GM19043 (cell line): ENCODE data around the gene TSPEAR.
"Not testable (repeated sequence)": the region's sequence is repeated elsewhere in the genome, so short reads cannot be mapped to it uniquely, and the experiment has no call there.

Experiments used
- ATAC-seq: cut with Tn5 transposase; IDR thresholded peaks from one replicate; pipeline ENCODE4 v1.9.1; 2021; ENCODE audit warnings: low read depth; ENCODE audit not compliant: unreplicated experiment

The TSPEAR gene

DNA sequence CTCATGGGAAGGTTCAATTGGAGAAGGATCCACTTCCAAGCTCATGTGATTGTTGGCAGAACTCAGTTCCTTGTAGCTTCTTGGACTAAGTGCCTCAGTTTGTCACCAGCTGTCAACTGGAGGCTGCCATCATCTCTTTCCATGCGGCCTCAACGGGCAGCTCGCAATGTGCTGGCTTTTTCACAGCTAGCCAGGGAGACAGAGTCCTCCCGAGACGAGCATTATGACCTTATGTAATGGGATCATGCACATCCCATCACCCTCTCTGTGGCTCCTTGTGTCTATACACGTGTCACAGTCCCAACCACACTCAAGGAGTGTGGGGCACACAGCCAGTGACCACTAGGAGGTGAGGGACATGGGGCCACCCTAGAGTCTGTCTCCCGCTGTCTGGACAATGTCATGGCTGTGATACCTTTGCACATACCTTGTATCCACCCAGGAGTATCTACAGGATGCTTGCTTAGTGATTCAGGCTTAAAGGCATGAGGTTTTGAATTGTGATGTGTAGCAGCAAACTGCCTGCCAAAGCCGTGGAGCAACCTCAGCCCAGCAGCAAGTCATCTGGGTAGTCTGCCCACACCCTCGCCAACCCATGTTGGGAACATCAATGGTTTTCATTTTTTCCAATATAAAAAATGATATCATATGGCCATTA, 115.2 kb downstream of the TSPEAR start:
- no peak for ATAC-seq

DNA sequence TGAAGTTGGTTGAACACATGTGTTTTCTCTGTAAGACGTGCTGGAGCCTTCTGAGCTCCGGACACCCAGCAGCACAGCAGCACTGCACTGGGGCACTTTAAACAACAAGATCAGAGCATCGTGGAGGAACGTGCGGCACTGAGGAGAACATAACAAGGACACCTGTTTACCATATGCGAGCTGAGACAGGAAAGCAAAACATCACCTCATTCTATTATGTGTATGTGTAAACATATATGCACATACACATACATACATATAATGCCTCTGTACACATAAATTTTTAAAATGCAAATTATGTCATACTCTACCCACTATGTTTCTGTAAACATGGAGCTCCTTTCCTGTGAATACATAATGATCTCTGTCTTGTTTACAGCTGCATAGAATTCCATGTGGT, 115.8 kb downstream of the TSPEAR start:
- ATAC-seq = no peak

DNA sequence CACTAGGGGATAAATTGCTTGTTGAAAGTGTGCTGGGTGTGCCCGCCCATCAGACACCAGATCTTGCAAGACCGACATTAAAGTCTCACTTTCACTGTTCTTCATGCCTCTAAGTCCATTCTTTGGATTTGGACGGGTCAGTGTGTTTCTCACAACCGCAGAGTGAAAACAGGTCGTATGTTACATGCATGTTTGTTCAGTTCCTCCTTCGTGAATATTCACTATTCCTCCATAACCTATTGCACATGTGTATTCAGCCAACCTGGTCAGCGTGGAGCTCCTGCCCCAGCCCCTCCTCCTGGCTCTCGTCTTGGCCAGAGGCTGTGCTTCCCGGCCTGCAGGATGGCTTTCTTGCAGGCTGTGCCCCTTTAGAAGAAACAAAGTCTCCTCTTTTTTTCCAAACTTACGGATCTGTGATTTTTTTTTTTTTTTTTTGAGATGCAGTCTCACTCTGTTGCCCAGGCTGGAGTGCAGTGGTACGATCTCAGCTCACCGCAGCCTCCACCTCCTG, 116.9 kb downstream of the TSPEAR start:
- ATAC-seq = no peak

DNA sequence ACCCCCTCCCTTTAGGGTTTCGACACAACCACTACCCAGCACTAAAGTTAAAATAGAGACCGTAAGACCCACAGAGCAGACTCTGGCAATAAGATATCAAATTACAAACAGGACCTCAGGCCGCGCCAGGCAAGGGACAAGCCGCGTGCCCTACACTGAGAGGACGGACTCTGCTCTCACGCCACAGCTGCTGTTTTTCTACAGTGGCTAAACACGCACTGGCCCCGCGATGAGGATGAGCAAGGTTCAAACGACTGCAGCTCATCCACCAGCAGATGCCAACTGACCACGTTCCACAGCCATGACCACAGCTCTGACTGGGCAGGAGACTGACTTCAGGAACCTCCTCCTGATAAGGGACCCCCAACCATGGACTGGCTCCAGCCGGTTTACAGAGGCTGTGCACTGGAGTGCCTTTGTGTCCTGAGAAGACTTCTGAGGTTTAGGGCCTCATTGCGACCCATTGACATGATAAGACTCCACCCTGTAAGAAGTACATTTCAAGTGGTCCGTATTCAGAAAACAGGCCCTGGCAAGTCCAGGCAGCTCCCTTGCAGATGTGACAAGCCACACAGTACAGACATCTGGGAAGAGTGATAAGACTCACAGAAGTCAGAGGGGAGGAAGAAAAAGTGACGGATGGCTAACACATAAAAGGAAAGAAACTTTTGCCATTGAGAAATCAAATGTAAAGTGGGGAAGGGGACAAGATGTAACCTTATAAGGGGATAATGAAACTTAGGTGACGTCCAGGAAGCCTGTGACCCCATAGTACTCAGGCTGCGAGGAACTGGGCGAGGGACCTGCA, 117.6 kb downstream of the TSPEAR start:
- ATAC-seq = no peak

DNA sequence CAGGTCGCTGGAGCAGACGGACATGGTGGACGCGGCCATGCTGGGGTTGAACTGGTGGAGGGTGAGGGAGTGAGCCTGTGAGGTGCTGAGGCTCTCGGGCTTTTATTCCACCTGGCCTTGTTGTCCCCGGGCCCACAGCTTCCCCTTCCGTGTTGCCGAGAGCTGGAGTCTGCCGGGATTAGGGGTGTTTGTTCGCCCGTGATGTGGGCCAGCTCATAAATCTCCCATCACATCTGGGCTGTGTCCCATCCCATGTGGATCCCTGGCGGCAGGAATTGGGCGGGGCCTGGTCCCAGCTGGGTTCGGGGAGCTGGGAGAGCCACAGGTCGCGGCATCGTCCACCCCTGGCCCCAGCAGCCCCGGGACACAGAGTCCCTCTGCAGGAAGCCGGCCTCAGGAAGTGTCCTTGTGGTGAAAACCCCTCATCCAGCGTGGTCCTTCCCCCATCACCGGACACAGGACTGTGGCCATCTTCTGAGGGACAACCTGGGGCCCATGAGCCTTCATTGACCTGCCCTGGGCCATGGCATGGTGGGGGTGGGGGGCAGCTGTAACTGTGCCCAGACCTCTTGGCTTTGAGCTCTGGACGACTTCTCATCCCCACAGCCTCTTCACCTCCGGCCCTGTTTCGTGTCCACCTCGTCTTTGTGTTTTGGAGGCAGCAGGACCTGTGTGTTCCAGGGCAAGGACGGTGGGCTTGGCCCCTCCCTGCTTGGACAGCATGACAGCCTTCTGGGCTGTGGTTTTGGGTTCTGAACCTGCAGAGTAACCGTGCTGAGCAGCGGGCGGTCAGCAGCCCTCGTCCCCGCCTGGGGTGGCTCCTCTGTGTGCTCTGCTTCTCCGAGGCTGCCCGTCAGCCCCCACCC, 118.7 kb downstream of the TSPEAR start, which contains the start of gene KRTAP10-6:
Gene KRTAP10-6, minus strand, starts transcription at position 60 of the 866 bp plus-strand sequence. Its CDS starts 21 bp downstream, at position 39.
- ATAC-seq = no peak

DNA sequence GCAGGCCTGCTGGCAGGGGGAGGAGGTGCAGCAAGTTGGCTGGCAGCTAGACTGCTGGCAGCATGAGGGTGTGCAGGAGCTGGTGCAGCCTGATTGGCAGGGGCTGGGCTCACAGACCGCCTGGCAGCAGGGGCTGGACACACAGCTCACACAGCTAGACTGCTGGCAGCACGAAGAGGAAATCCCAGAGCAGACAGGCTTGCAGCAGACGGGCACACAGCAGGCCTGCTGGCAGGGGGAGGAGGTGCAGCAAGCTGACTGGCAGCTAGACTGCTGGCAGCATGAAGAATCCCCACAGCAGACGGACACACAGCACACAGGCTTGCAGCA, 119.6 kb downstream of the TSPEAR start:
- ATAC-seq = not testable (repeated sequence)

DNA sequence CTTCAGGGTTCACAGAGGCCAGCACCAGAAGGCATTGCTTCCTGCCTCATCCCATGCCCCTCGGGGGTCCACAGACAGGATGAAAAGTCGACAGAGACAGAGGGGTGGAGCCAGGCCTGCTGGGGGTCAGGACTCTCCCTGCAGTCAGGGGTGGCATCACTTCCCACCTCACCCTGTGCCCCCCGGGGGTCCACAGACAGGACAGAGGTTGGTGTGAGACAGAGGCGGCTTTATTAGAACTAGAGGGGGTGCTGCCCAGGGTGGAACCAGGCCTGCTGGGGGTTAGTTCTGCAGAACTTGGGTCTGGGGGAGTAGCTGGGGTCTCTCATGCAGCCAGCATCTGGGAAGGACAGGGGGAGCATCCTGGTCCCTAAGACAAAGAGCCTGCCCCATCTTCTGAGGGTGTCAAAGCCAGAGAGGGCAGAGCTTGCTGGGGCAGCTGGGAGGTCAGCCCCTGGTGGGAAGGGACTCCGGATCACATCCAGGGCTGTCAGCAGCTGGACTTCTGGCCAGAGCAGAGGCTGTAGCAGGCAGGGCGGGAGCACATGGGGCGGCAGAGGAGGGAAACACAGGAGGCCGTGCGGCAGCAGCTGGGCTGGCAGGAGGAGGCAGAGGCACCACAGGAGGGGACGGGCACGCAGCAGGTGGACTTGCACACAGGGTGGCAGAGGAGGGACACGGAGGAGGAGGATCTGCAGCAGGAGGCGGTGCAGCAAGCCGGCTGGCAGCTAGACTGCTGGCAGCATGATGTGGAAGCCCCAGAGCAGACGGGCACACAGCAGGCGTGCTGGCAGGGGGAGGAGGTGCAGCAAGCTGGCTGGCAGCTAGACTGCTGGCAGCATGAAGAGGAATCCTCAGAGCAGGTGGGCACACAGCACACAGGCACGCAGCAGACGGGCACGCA, 120.2 kb downstream of the TSPEAR start:
- ATAC-seq = not testable (repeated sequence)

DNA sequence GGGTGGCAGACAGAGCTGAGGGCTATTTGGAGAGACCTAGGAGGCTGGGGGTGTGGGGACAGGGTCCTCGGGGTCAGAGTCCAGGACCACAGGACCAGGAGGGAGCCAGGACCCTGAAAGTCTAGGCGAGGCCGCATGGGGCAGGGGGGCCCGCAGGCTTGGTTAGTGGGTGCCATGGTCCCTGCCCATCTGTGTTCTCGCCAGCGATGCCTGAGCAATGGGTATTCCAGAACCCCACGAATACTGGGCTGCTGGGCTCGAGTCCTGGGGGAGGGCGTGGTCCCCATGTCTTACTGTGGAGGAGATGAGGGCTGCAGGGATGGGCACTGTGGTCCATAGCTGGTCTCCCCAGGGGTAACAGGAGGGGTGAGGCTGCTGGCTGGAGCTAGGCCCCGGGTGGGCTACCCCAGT, 121.1 kb downstream of the TSPEAR start:
- ATAC-seq = no peak

DNA sequence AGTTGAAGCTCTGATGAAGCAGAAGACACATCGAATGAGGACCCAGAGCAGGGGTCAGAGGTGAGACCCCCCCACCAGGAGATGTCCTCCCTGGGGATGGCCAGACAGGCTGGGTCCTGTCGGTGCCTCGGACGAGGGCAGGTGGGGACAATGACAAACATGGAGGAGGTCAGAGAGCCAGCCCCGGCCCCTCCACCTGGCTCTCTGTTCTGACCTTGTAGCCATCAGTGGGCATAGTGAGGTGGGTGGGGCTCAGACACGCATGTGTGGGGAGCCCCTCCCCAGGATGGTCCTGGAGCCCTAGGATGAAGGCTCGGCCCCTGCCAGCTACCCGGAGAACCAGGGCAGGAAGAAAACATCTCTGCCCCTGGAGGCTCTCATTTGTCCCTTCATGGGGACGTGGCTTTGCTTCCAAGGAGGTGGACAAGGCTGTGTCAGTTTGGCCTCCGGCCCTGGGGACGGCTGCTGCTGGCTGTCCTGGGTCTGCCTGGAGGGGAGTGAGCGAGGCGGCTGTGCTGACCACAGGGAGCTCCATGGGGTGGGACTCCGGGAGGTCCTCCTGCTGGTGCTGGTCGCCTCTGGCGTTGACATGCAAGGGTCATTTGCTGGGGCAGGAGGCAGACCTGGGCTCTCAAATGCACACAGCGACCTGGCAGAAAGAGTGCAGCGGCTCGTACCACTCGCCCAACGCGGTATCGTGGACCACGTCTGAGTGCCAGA, 121.6 kb downstream of the TSPEAR start:
- ATAC-seq = no peak

DNA sequence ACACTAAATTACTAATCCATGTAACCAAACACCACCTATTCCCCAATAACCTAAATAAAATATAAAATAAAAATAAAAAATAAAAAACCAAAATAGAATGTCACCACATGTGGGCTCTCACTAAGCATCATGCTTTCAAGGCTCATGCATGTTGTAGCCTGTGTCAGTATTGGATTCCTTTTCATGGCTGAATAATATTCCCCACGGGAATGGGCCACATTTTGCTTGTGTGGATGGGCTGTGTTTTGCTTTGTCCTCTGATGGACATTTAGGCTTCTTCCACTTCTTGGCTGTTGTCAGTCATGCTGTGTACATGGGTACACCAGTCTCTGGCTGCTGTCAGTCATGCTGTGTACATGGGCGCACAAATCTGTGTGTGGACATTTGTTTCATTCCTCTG, 122.3 kb downstream of the TSPEAR start:
- no peak for ATAC-seq

DNA sequence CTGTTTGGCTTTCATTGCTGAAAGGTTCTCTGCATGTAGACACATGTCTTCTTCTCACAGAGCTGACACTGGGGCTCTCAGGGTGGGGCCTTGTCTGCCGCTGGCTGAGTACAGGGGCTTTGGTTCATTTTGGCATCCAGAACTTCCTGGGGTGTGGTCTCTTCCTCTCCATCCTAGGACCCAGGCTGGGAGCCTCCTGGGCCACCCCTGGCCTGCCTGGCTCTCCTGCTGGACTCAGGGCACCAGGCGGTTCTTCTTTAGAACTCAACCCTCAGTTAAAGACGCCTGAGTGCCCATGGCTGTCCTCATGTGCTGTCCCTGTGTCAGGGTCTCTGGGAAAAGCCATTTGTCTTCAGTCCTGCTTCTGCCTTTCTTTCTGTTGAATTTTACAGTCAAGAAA, 125.5 kb downstream of the TSPEAR start:
- no peak for ATAC-seq

DNA sequence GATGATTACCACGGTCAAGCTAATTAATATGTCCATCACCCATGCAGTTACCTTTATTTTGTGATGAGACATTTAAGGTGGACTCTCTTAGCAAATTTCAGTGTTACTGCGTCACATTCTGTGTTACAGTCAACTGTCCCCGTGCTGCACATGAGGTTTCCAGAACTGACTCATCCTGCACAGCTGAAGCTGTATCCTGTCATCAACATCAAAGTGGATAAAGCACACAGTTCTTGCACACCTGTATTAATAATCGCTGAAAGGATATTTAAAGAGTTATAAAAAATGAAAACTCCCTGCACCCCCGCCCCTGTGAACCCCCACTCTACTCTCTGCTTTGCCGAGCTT, 127.6 kb downstream of the TSPEAR start:
- ATAC-seq = no peak

DNA sequence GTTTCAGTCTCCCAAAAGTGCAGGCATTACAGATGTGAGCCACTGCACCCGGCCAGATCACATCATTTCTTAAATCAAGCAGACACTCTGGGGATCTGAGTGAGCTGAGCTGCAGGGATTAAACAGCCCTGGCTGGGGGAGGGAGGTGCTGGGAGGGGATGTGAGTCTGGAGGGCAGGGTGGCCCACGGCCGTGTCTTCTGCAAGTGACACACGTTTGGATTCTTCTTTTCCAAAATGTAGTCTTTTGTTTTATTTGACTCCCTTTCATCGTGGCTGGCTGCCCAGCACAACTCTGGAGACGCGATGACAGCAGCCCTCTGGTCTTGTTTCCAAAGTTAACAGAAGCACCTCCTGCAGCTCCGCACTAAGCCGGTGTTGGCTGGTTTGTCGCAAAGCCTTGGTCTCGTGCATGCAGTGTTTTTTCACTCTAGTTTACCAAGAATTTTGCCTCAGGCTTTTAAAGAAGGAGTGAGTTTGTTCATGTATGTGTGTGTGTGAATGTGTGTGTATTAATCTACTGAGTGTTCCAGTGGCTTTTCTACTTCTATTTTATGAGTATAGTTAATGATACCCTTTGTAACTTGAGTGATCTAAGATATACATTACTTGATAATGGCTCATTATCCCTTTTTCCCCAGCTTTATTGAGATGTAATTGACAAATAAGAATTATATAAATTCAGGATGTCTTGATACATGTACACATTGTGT, 128.1 kb downstream of the TSPEAR start:
- no peak for ATAC-seq

DNA sequence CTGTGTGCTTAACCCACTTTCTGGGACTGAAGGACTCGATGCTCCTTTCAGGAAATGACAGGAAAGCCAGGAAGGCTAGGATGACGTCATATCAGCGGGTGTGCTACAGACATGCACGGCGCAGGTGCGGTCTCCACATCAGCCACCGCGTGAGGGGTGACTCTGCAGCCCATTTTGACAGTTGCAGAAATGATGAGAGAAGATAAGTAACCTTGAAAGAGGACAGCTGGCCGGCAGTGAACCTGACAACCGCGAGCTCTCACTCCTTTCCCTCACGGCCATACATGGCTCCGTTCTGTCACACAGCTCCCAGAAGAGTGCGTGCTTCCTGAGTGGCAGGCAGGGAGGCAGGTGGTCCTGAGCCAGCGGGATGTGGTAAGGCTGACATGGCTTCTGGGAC, 129.3 kb downstream of the TSPEAR start:
- ATAC-seq = no peak

DNA sequence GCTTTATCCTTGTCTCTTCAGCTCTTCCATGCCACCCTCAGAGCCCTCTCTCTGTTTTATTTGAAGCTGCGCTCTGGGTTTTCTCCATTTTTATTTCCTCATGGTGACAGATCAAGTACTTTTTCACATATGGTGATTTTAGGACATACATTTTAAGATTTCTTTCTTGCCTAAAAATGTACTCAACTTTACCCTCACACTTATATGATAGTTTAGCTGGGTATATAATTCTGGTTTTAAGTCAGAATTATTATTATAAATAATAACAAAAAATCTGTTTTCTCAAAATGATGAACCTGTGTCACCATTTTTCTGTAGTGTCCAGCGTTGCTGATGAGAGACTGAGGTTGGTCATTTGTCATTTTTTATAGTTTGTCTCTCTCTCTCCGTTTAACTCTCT, 130.2 kb downstream of the TSPEAR start:
- no peak for ATAC-seq

DNA sequence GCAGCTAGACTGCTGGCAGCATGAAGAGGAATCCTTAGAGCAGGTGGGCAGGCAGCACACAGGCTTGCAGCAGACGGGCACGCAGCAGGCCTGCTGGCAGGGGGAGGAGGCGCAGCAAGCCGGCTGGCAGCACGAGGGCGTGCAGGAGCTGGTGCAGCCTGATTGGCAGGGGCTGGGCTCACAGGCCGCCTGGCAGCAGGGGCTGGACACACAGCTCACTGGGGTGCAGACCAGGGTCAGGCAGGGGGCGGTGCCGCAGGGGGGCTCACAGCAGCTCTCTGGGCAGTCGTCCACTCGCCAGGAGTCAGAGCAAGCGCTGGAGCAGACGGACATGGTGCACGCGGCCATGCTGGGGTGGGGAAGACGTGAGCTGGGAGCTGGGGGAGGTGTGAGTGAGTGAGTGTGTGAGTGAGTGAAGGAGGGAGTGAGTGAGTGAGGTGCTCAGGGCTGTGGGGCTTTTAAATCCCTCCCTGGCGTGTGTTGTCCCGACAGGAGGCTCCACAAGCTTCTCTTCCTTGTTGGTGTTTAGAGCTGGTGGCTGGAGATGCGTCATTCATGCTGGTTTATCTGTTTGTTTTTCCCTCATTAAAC, 131.0 kb downstream of the TSPEAR start, which contains the start of gene KRTAP10-5:
Gene KRTAP10-5, minus strand, starts transcription at position 374 of the 591 bp plus-strand sequence. Its CDS starts 26 bp downstream, at position 348.
- not testable (repeated sequence) for ATAC-seq

DNA sequence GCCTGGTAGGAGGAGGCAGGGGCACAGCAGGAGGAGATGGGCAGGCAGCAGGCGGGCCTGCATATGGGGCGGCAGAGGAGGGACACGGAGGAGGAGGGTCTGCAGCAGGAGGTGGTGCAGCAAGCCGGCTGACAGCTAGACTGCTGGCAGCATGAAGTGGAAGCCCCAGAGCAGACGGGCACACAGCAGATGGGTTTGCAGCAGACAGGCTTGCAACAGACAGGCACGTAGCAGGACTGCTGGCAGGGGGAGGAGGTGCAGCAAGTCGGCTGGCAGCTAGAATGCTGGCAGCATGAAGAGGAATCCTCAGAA, 131.6 kb downstream of the TSPEAR start:
- ATAC-seq = no peak

DNA sequence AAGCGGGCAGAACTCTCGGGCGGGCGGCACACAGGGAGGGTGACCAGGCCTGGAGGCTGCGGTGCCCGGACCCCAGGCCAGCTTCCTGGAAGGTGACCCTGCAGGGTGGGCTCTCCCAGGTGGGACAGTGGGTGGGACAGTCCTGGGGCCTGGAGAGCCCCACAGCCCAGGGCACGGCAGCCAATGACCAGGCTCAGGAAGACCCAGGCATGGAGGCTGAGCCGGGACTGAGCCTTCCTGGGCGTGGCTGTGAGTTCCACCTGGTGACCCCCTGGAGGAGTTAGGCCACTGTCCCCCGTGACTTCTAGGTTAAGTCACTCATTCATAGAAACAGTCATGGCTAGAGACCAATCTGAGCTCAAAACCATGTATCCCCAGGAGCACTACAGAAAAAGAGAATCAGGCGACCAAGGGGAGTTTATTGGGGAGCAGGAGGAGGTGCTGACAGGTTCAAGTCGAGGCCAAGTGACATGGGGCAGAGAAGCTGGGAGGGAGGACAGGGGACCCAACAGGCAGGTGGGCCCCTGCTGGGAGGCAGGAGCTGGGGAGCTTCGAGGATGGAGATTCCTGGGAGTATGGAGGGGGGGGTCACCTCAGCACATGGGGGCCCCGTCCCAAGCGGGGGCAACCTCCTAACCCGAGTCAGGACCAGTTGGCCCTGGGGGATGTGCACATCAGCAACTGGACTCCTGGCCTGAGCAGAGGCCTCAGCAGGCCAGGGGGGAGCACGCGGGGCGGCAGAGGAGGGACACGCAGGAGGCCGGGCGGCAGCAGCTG, 132.1 kb downstream of the TSPEAR start:
- ATAC-seq = no peak
